Activated CD4-positive, alpha-beta T cell treated with anti-CD3 and anti-CD28 coated beads for 36 hours (primary cell): ENCODE results near the gene CTPS1. TPM values are rescaled to one million over a fixed set of nuclear protein-coding genes. Genes with fewer than 3 reads are reported as not detected.

Source experiments
- ATAC-seq: fragments of 200-7000 bp; cut with Tn5 transposase; one replicate; pipeline ENCODE4 v1.10.0; 2021; ENCODE audit warnings: mild to moderate bottlenecking, moderate library complexity
- CTCF ChIA-PET: fragments of 350-600 bp; sonication (Branson Sonifier 250); formaldehyde crosslinking; loops from one replicate; lab custom pipeline; 2021; ENCODE audit warnings: antibody characterized with exemption; lab: Charles Lee
- POLR2A ChIA-PET: fragments of 350-600 bp; sonication (Branson Sonifier 250); formaldehyde crosslinking; loops from one replicate; lab custom pipeline; 2021; ENCODE audit warnings: antibody characterized with exemption, inconsistent platforms; lab: Charles Lee
- DNase-seq: peaks from one replicate; pipeline ENCODE4 v3.0.0-alpha.2; 2020
- H3K27ac Mint-ChIP-seq: one replicate; pipeline ENCODE4 v1.8.0; 2021; ENCODE audit warnings: mixed read lengths
- H3K27me3 Mint-ChIP-seq: one replicate; pipeline ENCODE4 v1.8.0; 2021; ENCODE audit warnings: mixed read lengths
- H3K36me3 Mint-ChIP-seq: one replicate; pipeline ENCODE4 v1.8.0; 2021; ENCODE audit warnings: low read depth, mixed read lengths
- H3K4me1 Mint-ChIP-seq: one replicate; pipeline ENCODE4 v1.8.0; 2021; ENCODE audit warnings: mixed read lengths
- H3K4me3 Mint-ChIP-seq: one replicate; pipeline ENCODE4 v1.8.0; 2021; ENCODE audit warnings: mild to moderate bottlenecking, moderate library complexity, mixed read lengths
- H3K9me3 Mint-ChIP-seq: one replicate; pipeline ENCODE4 v1.8.0; 2021; ENCODE audit warnings: low read depth, mixed read lengths
- intact Hi-C, 2 experiments: fragments of 100-400 bp; cut with DNase I in 1 of 2; cut with micrococcal nuclease in 1 of 2; formaldehyde crosslinking; loops; one replicate each; pipeline versions ENCODE4 v1.14.2 to v1.15.1; 2022 to 2024; cut with DNase I, micrococcal nuclease
- total RNA-seq, 2 experiments: library from RNA; stranded (reverse); gene quantifications; one replicate each; pipeline ENCODE4 v1.2.3, GENCODE V29; 2021

Gene CTPS1
- total RNA-seq, 2 experiments from 2014 or later, result 89.5 to 106 TPM

DNA sequence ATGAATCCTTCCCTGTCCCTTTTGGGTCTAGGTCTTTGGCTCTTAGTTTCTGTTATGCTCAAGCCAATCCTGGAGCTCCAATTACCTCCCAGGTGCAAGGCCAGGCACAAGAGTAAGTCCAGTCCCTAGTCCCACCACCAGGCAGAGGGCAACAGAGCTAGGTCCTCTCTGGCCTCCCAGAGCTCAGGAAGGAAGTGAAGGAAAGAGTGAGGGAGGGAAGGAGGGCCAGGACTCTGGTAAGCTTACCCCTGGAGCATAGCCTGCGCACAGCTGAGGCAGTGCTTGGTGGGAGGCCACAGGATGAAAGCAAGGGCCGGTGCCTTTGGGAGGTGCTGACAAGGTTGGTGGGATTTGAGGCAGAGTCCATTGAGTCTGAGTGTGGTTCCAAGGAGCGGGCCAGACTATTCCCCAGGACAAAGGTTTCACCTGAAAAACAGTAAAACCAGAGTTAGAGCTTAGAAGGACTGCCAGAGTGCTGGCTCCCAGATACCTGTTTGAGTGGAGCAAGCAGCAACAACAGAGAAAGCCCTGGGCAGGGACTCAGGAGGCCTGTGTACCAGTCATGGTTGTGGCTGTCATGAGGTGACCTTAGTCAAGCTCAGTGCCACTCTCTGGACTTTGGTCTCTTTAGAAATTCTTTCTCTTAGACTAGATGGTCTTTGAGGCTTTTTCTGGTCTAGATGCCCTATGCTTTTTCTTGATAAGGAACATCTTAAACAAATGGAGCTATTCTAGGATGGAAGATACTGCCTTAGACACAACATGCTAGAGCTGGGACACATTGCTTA lies 57.8 kb downstream of the CTPS1 start:
- Mint-ChIP-seq H3K27me3 (no peaks in the 10 kb centered on the region), H3K4me3 (no peak overlapping the region), H3K4me1 (no peaks in the 10 kb centered on the region), H3K9me3 (no peaks in the 10 kb centered on the region), H3K36me3 (peaks cover 20% of the 10 kb centered on the region), H3K27ac (no peak overlapping the region)
- POLR2A ChIA-PET, result no interaction called here
- intact Hi-C loops, result loop anchor here in 1 of 2 experiments (10.0 kb wide), 1 partner anchor 207 kb away; the partner anchor contains the start of gene SCMH1
- no peak for DNase-seq
- CTCF ChIA-PET, result interaction anchor here (0.6 to 0.7 kb wide), 2 partner anchors 34 to 229 kb away, joined by 3 to 4 read pairs; no protein-coding TSS in a partner anchor
- ATAC-seq, result no peak

DNA sequence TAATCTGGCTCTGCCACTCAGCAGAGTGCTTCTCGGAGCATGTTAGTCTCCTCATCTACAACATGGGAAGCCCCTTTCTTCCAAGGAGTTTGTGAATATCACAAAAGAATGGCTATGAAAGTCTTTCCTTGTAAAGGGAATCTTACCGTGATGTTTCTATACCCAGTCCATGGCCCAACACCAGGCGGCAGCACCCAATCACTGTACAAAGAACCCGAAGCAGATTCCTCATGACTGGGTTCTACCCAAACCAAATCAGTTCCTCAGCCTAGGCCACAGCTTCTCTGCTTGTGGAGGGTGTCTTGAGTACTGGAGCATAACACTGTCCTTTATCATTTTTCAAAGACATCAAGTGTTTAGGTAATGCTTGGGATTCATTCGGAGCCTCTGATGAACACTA lies 58.6 kb downstream of the CTPS1 start:
- H3K4me1 Mint-ChIP-seq, result no peaks in the 10 kb centered on the region
- no peaks in the 10 kb centered on the region for H3K27me3 Mint-ChIP-seq
- peaks cover 19% of the 10 kb centered on the region for H3K36me3 Mint-ChIP-seq
- DNase-seq (no peak), ATAC-seq (no peak)
- ChIA-PET POLR2A (no interaction called here), CTCF (no interaction called here)
- H3K4me3 Mint-ChIP-seq, result no peak overlapping the region
- no peak overlapping the region for H3K27ac Mint-ChIP-seq
- H3K9me3 Mint-ChIP-seq, result no peaks in the 10 kb centered on the region
- intact Hi-C loops, result loop anchor here in 1 of 2 experiments (10.0 kb wide), 1 partner anchor 207 kb away; the partner anchor contains the start of gene SCMH1

- intact Hi-C loops, result no loop called here
- no peak overlapping the region for H3K4me3 Mint-ChIP-seq
- ChIA-PET POLR2A (no interaction called here), CTCF (no interaction called here)
- no peaks in the 10 kb centered on the region for H3K27me3 Mint-ChIP-seq
- no peak overlapping the region for H3K27ac Mint-ChIP-seq
- peaks cover 27% of the 10 kb centered on the region for H3K36me3 Mint-ChIP-seq
- no peaks in the 10 kb centered on the region for H3K4me1 Mint-ChIP-seq
- no peaks in the 10 kb centered on the region for H3K9me3 Mint-ChIP-seq
- ATAC-seq (no peak), DNase-seq (no peak)
Observed at GRCh38 chr1:41041614-41042270, 62.2 kb downstream of the CTPS1 start.

DNA sequence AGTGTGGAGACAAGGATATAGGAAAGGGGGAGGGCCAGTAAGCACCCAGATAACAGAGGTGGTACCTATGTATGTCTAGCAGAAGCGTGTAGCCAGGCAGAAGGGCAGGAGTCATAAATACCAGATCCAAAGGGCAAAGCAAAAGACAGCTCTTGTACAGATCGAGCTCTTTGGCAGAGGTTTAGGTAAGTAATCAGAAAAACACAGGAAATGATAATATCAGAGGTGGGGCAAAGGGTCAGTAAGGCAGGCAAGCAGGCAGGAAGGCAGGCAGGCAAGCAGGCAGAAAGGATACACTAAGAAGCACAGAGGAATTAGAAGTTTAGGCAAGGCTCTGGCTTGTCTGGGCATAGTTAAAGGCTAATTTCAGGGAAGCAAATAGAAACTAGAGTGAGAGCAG lies 64.7 kb downstream of the CTPS1 start:
- no peak for ATAC-seq
- H3K4me1 Mint-ChIP-seq, result no peaks in the 10 kb centered on the region
- POLR2A ChIA-PET, result no interaction called here
- intact Hi-C loops, result no loop called here
- DNase-seq, result no peak
- no peak overlapping the region for H3K27ac Mint-ChIP-seq
- no peaks in the 10 kb centered on the region for H3K27me3 Mint-ChIP-seq
- H3K36me3 Mint-ChIP-seq, result peaks cover 40% of the 10 kb centered on the region
- CTCF ChIA-PET, result no interaction called here
- H3K9me3 Mint-ChIP-seq, result no peaks in the 10 kb centered on the region
- no peak overlapping the region for H3K4me3 Mint-ChIP-seq

- intact Hi-C loops, result no loop called here
- no peak for DNase-seq
- no peak overlapping the region for H3K27ac Mint-ChIP-seq
- H3K27me3 Mint-ChIP-seq, result no peaks in the 10 kb centered on the region
- ChIA-PET CTCF (no interaction called here), POLR2A (no interaction called here)
- ATAC-seq, result no peak
- H3K4me1 Mint-ChIP-seq, result no peaks in the 10 kb centered on the region
- no peaks in the 10 kb centered on the region for H3K9me3 Mint-ChIP-seq
- peaks cover 40% of the 10 kb centered on the region for H3K36me3 Mint-ChIP-seq
- no peak overlapping the region for H3K4me3 Mint-ChIP-seq
Observed at GRCh38 chr1:41045740-41046139, 66.2 kb downstream of the CTPS1 start.

DNA sequence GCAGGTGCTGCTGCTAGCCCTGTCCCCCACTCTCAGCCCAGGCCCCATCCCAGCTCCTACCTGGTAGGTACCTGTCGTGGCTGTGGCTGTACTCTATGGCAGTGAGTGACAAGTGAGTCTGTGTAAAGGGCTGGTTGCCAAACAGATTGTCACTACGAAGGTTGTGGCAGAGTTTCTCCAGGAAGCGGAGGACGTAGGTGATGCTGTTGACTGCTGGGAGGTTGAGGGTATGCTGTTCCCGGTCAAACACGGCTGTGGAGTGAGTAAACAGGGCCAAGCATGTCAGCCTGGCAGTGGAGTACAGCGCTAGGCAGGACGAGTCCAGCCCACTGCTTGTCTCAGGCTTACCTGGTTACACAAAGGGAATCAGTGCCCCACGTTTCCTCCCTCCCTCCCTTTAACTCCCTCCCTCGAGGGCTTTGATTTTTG lies 66.9 kb downstream of the CTPS1 start:
- H3K36me3 Mint-ChIP-seq, result peaks cover 40% of the 10 kb centered on the region
- H3K9me3 Mint-ChIP-seq, result no peaks in the 10 kb centered on the region
- ChIA-PET CTCF (no interaction called here), POLR2A (no interaction called here)
- H3K4me1 Mint-ChIP-seq, result no peaks in the 10 kb centered on the region
- H3K27me3 Mint-ChIP-seq, result no peaks in the 10 kb centered on the region
- no peak overlapping the region for H3K4me3 Mint-ChIP-seq
- H3K27ac Mint-ChIP-seq, result no peak overlapping the region
- ATAC-seq, result no peak
- DNase-seq, result no peak
- intact Hi-C loops, result no loop called here

DNA sequence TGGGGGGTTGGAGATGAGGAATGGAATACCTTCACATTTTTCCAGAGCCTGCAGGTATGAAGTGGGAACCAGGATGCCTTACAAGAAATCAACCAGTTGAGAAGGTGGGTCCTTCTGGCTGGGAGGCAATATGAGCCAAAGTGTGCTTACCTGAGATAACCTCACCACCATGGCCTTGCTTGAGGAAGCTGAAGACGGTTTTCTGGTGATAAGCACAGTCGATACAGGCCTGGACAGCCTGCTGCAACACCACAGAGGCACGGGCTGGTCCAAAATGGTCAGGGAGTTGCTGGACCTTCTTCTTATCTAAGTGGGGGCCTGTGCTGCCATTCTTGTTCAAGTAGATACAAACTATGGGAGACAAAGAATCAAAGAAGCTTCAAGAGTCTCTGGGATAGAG lies 69.0 kb downstream of the CTPS1 start:
- Mint-ChIP-seq H3K27ac (no peak overlapping the region), H3K36me3 (peaks cover 36% of the 10 kb centered on the region), H3K4me3 (no peak overlapping the region), H3K4me1 (no peaks in the 10 kb centered on the region), H3K27me3 (no peaks in the 10 kb centered on the region), H3K9me3 (no peaks in the 10 kb centered on the region)
- ATAC-seq, result no peak
- ChIA-PET CTCF (no interaction called here), POLR2A (no interaction called here)
- intact Hi-C loops, result no loop called here
- DNase-seq, result no peak

DNA sequence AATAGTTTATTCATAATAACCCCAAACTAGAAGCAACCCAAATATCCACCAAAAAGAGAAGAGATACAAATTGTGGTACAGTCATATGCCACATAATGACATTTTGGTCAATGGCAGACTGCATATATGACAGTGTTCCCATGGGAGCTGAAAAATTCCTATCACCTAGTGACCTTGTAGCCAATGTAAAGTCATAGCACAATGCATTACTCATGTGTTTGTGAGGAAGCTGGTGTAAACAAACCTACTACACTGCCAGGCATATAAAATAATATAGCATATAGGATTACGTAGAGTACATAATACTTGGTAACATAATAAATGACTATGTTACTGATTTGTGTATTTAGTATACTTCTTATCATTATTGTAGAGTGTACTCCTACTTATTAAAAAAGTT lies 71.5 kb downstream of the CTPS1 start:
- POLR2A ChIA-PET, result no interaction called here
- H3K27me3 Mint-ChIP-seq, result no peaks in the 10 kb centered on the region
- no peaks in the 10 kb centered on the region for H3K4me1 Mint-ChIP-seq
- DNase-seq (no peak), ATAC-seq (no peak)
- peaks cover 31% of the 10 kb centered on the region for H3K36me3 Mint-ChIP-seq
- intact Hi-C loops, result no loop called here
- H3K9me3 Mint-ChIP-seq, result no peaks in the 10 kb centered on the region
- CTCF ChIA-PET, result no interaction called here
- H3K27ac Mint-ChIP-seq, result no peak overlapping the region
- H3K4me3 Mint-ChIP-seq, result no peak overlapping the region

- no peak overlapping the region for H3K4me3 Mint-ChIP-seq
- intact Hi-C loops, result no loop called here
- ChIA-PET CTCF (no interaction called here), POLR2A (no interaction called here)
- no peak for ATAC-seq
- no peak for DNase-seq
- no peaks in the 10 kb centered on the region for H3K9me3 Mint-ChIP-seq
- no peak overlapping the region for H3K27ac Mint-ChIP-seq
- no peaks in the 10 kb centered on the region for H3K4me1 Mint-ChIP-seq
- no peaks in the 10 kb centered on the region for H3K27me3 Mint-ChIP-seq
- peaks cover 24% of the 10 kb centered on the region for H3K36me3 Mint-ChIP-seq
Observed at GRCh38 chr1:41053316-41053715, 73.8 kb downstream of the CTPS1 start.

DNA sequence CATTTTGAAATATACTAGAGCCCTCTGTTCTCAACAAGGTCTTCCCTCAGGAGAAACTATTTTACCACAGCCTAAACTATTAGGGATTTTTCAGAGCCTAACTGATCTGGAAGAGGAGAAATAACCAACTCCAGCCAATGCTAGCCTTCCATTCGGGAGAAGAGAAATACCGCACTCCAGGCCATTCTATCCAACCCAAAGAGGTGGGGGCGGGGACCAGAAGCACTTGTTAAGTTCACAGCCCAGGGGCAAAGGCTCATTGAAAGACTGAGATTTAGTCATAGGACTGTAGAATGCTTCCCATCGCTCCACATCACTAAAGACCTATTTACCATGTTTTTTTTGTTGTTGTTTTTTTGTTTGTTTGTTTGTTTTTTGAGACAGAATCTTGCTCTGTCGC lies 77.4 kb downstream of the CTPS1 start:
- ChIA-PET CTCF (no interaction called here), POLR2A (no interaction called here)
- no peaks in the 10 kb centered on the region for H3K4me1 Mint-ChIP-seq
- no peak for DNase-seq
- H3K9me3 Mint-ChIP-seq, result peaks cover 3% of the 10 kb centered on the region
- peaks cover 39% of the 10 kb centered on the region for H3K36me3 Mint-ChIP-seq
- ATAC-seq, result no peak
- no peak overlapping the region for H3K27ac Mint-ChIP-seq
- intact Hi-C loops, result no loop called here
- H3K4me3 Mint-ChIP-seq, result no peak overlapping the region
- no peaks in the 10 kb centered on the region for H3K27me3 Mint-ChIP-seq
